HEK293 (cell line): ENCODE results near the gene BPIFB2.

Source experiments
- CTCF ChIA-PET: fragments of 350-600 bp; formaldehyde crosslinking; extraction: SDS; loops from one replicate; lab custom pipeline; 2021; ENCODE audit warnings: antibody characterized with exemption; lab: Yijun Ruan, JAX
- POLR2A ChIA-PET: fragments of 300-600 bp; formaldehyde crosslinking; extraction: SDS; loops from one replicate; lab custom pipeline; 2020; ENCODE audit warnings: antibody characterized with exemption, inconsistent platforms; lab: Yijun Ruan, JAX
- H3K27ac ChIP-seq: fragments of 200-500 bp; sonication (Bioruptor generic); 2 replicates; pipeline ENCODE4 v1.5.1; 2014; ENCODE audit warnings: low read depth, low read length, control low read depth, inconsistent platforms; ENCODE audit errors: extremely low read depth
- H3K36me3 ChIP-seq, 2 experiments: fragments of 200-500 bp in 1 of 2; sonication (Bioruptor generic) in 1 of 2; 1 replicate in 1 of 2; 2 replicates in 1 of 2; pipeline ENCODE4 v1.5.1; 2014 to 2017; ENCODE audit warnings: inconsistent platforms in 2 of 2, low read length in 2 of 2; ENCODE audit not compliant: control insufficient read depth in 2 of 2, insufficient read depth in 1 of 2
- H3K4me1 ChIP-seq: fragments of 200-500 bp; sonication (Bioruptor generic); 2 replicates; pipeline ENCODE4 v1.5.1; 2014; ENCODE audit warnings: mild to moderate bottlenecking, low read length, inconsistent platforms; ENCODE audit not compliant: control insufficient read depth, insufficient read depth
- H3K4me3 ChIP-seq: 2 replicates; pipeline ENCODE4 v1.5.1; 2011; ENCODE audit warnings: low read depth, mild to moderate bottlenecking, control low read depth, low read length, moderate library complexity
- H3K9me3 ChIP-seq: fragments of 200-500 bp; sonication (Bioruptor generic); 2 replicates; pipeline ENCODE4 v1.5.1; 2014; ENCODE audit warnings: low read depth, low read length, inconsistent platforms; ENCODE audit not compliant: control insufficient read depth, insufficient read depth
- BCL11B ChIP-seq: fragments of 450-650 bp; formaldehyde crosslinking; IDR thresholded peaks from 2 replicates; pipeline ENCODE4 v1.5.1; 2016; ENCODE audit warnings: low read depth, missing biosample characterization, missing genetic modification characterization
- EGR2 ChIP-seq: fragments of 450-650 bp; formaldehyde crosslinking; IDR thresholded peaks from 2 replicates; pipeline ENCODE4 v1.5.1; 2016; ENCODE audit warnings: low read depth, missing biosample characterization, missing genetic modification characterization
- INSM2 ChIP-seq: fragments of 450-650 bp; formaldehyde crosslinking; IDR thresholded peaks from 2 replicates; pipeline ENCODE4 v1.5.1; 2016; ENCODE audit warnings: missing biosample characterization, missing genetic modification characterization
- SCRT1 ChIP-seq: fragments of 450-650 bp; formaldehyde crosslinking; IDR thresholded peaks from 2 replicates; pipeline ENCODE4 v1.5.1; 2016; ENCODE audit warnings: missing biosample characterization, missing genetic modification characterization, borderline replicate concordance
- ZBTB17 ChIP-seq: fragments of 450-650 bp; formaldehyde crosslinking; IDR thresholded peaks from 2 replicates; pipeline ENCODE4 v1.5.1; 2016; ENCODE audit warnings: missing biosample characterization, missing genetic modification characterization
- ZBTB49 ChIP-seq: fragments of 450-650 bp; formaldehyde crosslinking; IDR thresholded peaks from 2 replicates; pipeline ENCODE4 v1.5.1; 2016; ENCODE audit warnings: missing biosample characterization, missing genetic modification characterization, low read depth
- ZBTB6 ChIP-seq: fragments of 450-650 bp; formaldehyde crosslinking; IDR thresholded peaks from 2 replicates; pipeline ENCODE4 v1.5.1; 2017; ENCODE audit warnings: missing biosample characterization, missing genetic modification characterization
- ZEB2 ChIP-seq: fragments of 450-650 bp; formaldehyde crosslinking; IDR thresholded peaks from 2 replicates; pipeline ENCODE4 v1.5.1; 2016; ENCODE audit warnings: missing biosample characterization, missing genetic modification characterization
- ZFHX2 ChIP-seq: fragments of 450-650 bp; formaldehyde crosslinking; conservative IDR thresholded peaks from 2 replicates; pipeline ENCODE4 v1.5.1; 2016; ENCODE audit warnings: missing biosample characterization, missing genetic modification characterization
- ZFP3 ChIP-seq: fragments of 450-650 bp; formaldehyde crosslinking; IDR thresholded peaks from 2 replicates; pipeline ENCODE4 v1.5.1; 2016; ENCODE audit warnings: low read depth, missing biosample characterization, missing genetic modification characterization
- ZNF19 ChIP-seq: fragments of 450-650 bp; formaldehyde crosslinking; IDR thresholded peaks from 2 replicates; pipeline ENCODE4; 2016; ENCODE audit warnings: missing biosample characterization, missing genetic modification characterization, low read depth
- ZNF23 ChIP-seq: fragments of 450-650 bp; formaldehyde crosslinking; IDR thresholded peaks from 2 replicates; pipeline ENCODE4 v1.5.1; 2016; ENCODE audit warnings: missing biosample characterization, missing genetic modification characterization, borderline replicate concordance
- ZNF544 ChIP-seq: fragments of 450-650 bp; formaldehyde crosslinking; IDR thresholded peaks from 2 replicates; pipeline ENCODE4 v1.5.0; 2017; ENCODE audit warnings: missing biosample characterization, missing genetic modification characterization
- TF ChIP-seq, protein P1 (sequence below): fragments of 450-650 bp; formaldehyde crosslinking; IDR thresholded peaks from 2 replicates; pipeline ENCODE4 v1.5.1; 2016; ENCODE audit warnings: missing biosample characterization, missing genetic modification characterization
- TF ChIP-seq, protein P2 (sequence below): fragments of 450-650 bp; formaldehyde crosslinking; IDR thresholded peaks from 2 replicates; pipeline ENCODE4 v1.5.1; 2016; ENCODE audit warnings: missing biosample characterization, missing genetic modification characterization

BPIFB2 gene

GRCh38 chr20:33071198-33071597 lies 63.7 kb downstream of the BPIFB2 start (continued):
- TF ChIP-seq SCRT1 (tag by site-specific recombination) (no peak), ZBTB6 (tag by site-specific recombination) (no peak), ZFHX2 (tag by site-specific recombination) (0 out of 2 replicates have a peak, but pooled peaks have one; percentile 18), INSM2 (no peak), ZBTB49 (tag by site-specific recombination) (no peak), ZNF544 (tag by site-specific recombination) (no peak), BCL11B (tag by site-specific recombination) (no peak), EGR2 (tag by site-specific recombination) (peak; percentile 49; the same call in 1 of the 2 replicates)
- TF ChIP-seq, protein P1, sequence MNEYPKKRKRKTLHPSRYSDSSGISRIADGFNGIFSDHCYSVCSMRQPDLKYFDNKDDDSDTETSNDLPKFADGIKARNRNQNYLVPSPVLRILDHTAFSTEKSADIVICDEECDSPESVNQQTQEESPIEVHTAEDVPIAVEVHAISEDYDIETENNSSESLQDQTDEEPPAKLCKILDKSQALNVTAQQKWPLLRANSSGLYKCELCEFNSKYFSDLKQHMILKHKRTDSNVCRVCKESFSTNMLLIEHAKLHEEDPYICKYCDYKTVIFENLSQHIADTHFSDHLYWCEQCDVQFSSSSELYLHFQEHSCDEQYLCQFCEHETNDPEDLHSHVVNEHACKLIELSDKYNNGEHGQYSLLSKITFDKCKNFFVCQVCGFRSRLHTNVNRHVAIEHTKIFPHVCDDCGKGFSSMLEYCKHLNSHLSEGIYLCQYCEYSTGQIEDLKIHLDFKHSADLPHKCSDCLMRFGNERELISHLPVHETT = no peak
- TF ChIP-seq, protein P2, sequence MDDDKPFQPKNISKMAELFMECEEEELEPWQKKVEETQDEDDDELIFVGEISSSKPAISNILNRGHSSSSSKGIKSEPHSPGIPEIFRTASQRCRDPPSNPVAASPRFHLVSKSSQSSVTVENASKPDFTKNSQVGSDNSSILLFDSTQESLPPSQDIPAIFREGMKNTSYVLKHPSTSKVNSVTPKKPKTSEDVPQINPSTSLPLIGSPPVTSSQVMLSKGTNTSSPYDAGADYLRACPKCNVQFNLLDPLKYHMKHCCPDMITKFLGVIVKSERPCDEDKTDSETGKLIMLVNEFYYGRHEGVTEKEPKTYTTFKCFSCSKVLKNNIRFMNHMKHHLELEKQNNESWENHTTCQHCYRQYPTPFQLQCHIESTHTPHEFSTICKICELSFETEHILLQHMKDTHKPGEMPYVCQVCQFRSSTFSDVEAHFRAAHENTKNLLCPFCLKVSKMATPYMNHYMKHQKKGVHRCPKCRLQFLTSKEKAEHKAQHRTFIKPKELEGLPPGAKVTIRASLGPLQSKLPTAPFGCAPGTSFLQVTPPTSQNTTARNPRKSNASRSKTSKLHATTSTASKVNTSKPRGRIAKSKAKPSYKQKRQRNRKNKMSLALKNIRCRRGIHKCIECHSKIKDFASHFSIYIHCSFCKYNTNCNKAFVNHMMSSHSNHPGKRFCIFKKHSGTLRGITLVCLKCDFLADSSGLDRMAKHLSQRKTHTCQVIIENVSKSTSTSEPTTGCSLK (tag by site-specific recombination) = no peak

DNA sequence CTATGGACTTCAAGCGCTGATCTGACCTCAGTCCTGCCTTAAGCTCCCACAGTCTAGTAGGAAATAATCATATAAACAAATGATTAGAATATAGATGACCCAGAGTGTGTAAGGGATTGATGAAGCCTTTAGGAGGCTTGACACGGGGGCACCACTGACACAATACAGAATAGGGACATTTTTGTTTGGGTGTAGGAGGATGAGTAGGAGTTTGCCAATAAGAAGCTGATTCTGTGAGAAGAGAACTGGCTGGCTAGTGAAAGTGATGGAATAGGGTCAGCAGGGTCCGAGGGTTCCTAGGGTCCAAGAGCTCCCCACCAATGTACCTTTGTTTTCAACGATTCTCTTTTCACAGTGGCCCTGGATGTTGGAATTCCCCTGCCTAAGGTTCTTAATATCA lies 64.9 kb downstream of the BPIFB2 start:
- H3K27ac ChIP-seq = no peak overlapping the region
- TF ChIP-seq ZEB2 (tag by site-specific recombination) (no peak), ZFP3 (tag by site-specific recombination) (peak; percentile 75)
- TF ChIP-seq, all 188 proteins: peak for 1
- ChIA-PET POLR2A (no interaction called here), CTCF (no interaction called here)
- H3K4me1 ChIP-seq = no peaks in the 10 kb centered on the region
- no peaks in the 10 kb centered on the region for H3K36me3 ChIP-seq
- H3K9me3 ChIP-seq = no peaks in the 10 kb centered on the region
- no peak overlapping the region for H3K4me3 ChIP-seq

- CTCF ChIA-PET = no interaction called here
- no peaks in the 10 kb centered on the region for H3K36me3 ChIP-seq
- peak; percentile 66 for TF ChIP-seq ZBTB17 (tag by site-specific recombination)
- TF ChIP-seq ZNF19 (tag by site-specific recombination) = no peak
- TF ChIP-seq ZNF23 (tag by site-specific recombination) = 0 out of 2 replicates have a peak, but pooled peaks have one; percentile 43
- no peaks in the 10 kb centered on the region for H3K4me1 ChIP-seq
- H3K4me3 ChIP-seq = no peak overlapping the region
- no peaks in the 10 kb centered on the region for H3K9me3 ChIP-seq
- no peak overlapping the region for H3K27ac ChIP-seq
- POLR2A ChIA-PET = no interaction called here
Observed at GRCh38 chr20:33072813-33073212, 65.3 kb downstream of the BPIFB2 start.
